Measurements from ENCODE around the gene IL34. TPM values are rescaled to one million over a fixed set of nuclear protein-coding genes. Genes with fewer than 3 reads are reported as not detected.
A peak's percentile ranks its signal among the peaks of the same experiment; 100 is the strongest.

Gene IL34
- total and polyA plus RNA-seq, 2 of the 13 experiments (the other 11 are each of a cell fraction or from before 2014, with no cell fraction given), result 1.2 to 1.3 TPM

DNA sequence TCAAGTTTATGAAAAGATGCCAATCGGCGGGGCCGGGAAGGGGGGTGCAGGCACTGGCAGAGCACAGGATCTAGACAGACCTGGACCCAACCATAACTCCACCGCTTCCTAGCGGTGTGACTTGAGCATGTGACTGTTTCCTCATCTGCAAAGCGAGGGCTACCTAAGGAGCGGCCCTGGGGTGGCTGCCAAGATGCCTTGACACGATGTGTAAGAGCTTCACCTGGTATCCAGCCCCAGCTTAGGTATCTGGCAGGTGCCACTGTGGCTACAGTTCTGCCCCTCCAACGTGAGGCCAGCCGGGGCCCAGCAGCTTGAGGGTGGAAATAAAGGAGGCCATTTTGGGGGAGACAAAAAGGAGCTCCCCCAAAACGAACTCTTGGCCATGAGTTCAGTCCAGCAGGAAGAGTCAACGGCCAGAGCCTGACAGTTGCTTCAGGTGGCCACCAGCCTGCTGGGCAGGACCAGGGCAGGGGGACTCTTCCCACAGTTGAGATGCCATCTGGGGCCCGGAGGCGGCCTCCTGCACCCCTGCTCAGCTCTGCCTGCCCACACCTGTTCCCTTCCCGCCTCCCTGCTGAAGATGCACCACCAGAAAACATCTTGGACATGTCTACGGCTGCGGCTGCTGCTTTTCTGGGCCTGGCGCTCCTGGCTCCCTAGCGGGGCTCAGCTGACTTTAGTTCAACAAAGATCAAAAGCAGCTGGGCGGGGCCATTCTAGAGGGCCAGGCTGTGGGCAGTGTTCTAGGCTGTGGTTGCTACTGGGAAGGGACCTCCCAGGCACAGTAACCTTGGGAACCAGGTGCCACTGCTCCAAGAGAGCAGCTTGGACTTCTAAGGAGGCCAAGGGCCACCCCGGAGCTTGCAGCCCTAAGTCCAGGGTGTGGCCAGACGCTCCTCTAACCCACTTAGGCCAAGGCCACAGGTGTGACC lies 42.9 kb downstream of the IL34 start (continued):
- TF ChIP-seq ADNP (CRISPR knock-in tag; IDR thresholded peaks at IDR 0.05), result no peak
- no peak for TF ChIP-seq AGO2 (optimal IDR thresholded peaks at IDR 0.05; ENCODE audit: low read depth, low read length)
- TF ChIP-seq, protein P1, sequence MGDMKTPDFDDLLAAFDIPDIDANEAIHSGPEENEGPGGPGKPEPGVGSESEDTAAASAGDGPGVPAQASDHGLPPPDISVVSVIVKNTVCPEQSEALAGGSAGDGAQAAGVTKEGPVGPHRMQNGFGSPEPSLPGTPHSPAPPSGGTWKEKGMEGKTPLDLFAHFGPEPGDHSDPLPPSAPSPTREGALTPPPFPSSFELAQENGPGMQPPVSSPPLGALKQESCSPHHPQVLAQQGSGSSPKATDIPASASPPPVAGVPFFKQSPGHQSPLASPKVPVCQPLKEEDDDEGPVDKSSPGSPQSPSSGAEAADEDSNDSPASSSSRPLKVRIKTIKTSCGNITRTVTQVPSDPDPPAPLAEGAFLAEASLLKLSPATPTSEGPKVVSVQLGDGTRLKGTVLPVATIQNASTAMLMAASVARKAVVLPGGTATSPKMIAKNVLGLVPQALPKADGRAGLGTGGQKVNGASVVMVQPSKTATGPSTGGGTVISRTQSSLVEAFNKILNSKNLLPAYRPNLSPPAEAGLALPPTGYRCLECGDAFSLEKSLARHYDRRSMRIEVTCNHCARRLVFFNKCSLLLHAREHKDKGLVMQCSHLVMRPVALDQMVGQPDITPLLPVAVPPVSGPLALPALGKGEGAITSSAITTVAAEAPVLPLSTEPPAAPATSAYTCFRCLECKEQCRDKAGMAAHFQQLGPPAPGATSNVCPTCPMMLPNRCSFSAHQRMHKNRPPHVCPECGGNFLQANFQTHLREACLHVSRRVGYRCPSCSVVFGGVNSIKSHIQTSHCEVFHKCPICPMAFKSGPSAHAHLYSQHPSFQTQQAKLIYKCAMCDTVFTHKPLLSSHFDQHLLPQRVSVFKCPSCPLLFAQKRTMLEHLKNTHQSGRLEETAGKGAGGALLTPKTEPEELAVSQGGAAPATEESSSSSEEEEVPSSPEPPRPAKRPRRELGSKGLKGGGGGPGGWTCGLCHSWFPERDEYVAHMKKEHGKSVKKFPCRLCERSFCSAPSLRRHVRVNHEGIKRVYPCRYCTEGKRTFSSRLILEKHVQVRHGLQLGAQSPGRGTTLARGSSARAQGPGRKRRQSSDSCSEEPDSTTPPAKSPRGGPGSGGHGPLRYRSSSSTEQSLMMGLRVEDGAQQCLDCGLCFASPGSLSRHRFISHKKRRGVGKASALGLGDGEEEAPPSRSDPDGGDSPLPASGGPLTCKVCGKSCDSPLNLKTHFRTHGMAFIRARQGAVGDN (CRISPR knock-in tag; IDR thresholded peaks at IDR 0.05), result peak; percentile 92
- TF ChIP-seq ONECUT2 (CRISPR knock-in tag; IDR thresholded peaks at IDR 0.05), result no peak
- peak; percentile 44; the same call in 1 of the 2 replicates for TF ChIP-seq THAP11 (CRISPR knock-in tag; IDR thresholded peaks at IDR 0.05)
- TF ChIP-seq FOXC1 (CRISPR knock-in tag; IDR thresholded peaks at IDR 0.05; ENCODE audit: borderline replicate concordance), result 0 out of 2 replicates have a peak, but pooled peaks have one; percentile 14
- TF ChIP-seq KDM2A (CRISPR knock-in tag; IDR thresholded peaks at IDR 0.05; ENCODE audit: borderline replicate concordance, low read depth), result peak; percentile 67; the same call in 1 of the 2 replicates
- TF ChIP-seq DPF2 (CRISPR knock-in tag; IDR thresholded peaks at IDR 0.05; ENCODE audit: borderline replicate concordance, low read depth), result no peak
- TF ChIP-seq NCOA1 (CRISPR knock-in tag; IDR thresholded peaks at IDR 0.05), result peak; percentile 66; the same call in 1 of the 2 replicates
- TF ChIP-seq ZBTB42 (CRISPR knock-in tag; IDR thresholded peaks at IDR 0.05), result no peak
- TF ChIP-seq ZNF101 (CRISPR knock-in tag; IDR thresholded peaks at IDR 0.05; ENCODE audit: borderline replicate concordance, low read depth), result no peak
- no peak for TF ChIP-seq ZNF207 (IDR thresholded peaks at IDR 0.05; ENCODE audit: borderline replicate concordance)
- no peak for TF ChIP-seq ZNF768 (CRISPR knock-in tag; IDR thresholded peaks at IDR 0.05)
- TF ChIP-seq TOE1 (CRISPR knock-in tag; IDR thresholded peaks at IDR 0.05), result no peak
- TF ChIP-seq ZNF709 (CRISPR knock-in tag; IDR thresholded peaks at IDR 0.05), result 0 out of 2 replicates have a peak, but pooled peaks have one; percentile 11
- TF ChIP-seq SMAD9 (CRISPR knock-in tag; IDR thresholded peaks at IDR 0.05), result no peak
- TF ChIP-seq GABPB1 (CRISPR knock-in tag; IDR thresholded peaks at IDR 0.05), result no peak
- TF ChIP-seq, protein P2, sequence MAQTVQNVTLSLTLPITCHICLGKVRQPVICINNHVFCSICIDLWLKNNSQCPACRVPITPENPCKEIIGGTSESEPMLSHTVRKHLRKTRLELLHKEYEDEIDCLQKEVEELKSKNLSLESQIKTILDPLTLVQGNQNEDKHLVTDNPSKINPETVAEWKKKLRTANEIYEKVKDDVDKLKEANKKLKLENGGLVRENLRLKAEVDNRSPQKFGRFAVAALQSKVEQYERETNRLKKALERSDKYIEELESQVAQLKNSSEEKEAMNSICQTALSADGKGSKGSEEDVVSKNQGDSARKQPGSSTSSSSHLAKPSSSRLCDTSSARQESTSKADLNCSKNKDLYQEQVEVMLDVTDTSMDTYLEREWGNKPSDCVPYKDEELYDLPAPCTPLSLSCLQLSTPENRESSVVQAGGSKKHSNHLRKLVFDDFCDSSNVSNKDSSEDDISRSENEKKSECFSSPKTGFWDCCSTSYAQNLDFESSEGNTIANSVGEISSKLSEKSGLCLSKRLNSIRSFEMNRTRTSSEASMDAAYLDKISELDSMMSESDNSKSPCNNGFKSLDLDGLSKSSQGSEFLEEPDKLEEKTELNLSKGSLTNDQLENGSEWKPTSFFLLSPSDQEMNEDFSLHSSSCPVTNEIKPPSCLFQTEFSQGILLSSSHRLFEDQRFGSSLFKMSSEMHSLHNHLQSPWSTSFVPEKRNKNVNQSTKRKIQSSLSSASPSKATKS (CRISPR knock-in tag; IDR thresholded peaks at IDR 0.05), result no peak
- no peak for TF ChIP-seq ZNF776 (CRISPR knock-in tag; IDR thresholded peaks at IDR 0.05)
- TF ChIP-seq BRCA1 (CRISPR knock-in tag; IDR thresholded peaks at IDR 0.05), result no peak
- TF ChIP-seq, protein P3, sequence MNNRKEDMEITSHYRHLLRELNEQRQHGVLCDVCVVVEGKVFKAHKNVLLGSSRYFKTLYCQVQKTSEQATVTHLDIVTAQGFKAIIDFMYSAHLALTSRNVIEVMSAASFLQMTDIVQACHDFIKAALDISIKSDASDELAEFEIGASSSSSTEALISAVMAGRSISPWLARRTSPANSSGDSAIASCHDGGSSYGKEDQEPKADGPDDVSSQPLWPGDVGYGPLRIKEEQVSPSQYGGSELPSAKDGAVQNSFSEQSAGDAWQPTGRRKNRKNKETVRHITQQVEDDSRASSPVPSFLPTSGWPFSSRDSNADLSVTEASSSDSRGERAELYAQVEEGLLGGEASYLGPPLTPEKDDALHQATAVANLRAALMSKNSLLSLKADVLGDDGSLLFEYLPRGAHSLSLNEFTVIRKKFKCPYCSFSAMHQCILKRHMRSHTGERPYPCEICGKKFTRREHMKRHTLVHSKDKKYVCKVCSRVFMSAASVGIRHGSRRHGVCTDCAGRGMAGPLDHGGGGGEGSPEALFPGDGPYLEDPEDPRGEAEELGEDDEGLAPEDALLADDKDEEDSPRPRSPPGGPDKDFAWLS (CRISPR knock-in tag; IDR thresholded peaks at IDR 0.05; ENCODE audit: borderline replicate concordance), result no peak
- peak; percentile 94 for TF ChIP-seq TCF7 (IDR thresholded peaks at IDR 0.05; ENCODE audit: low read depth)
